ENCODE results near the gene ARHGAP28.
"Not testable (repeated sequence)": the region's sequence is repeated elsewhere in the genome, so short reads cannot be mapped to it uniquely, and the experiment has no call there.

The ARHGAP28 gene

DNA sequence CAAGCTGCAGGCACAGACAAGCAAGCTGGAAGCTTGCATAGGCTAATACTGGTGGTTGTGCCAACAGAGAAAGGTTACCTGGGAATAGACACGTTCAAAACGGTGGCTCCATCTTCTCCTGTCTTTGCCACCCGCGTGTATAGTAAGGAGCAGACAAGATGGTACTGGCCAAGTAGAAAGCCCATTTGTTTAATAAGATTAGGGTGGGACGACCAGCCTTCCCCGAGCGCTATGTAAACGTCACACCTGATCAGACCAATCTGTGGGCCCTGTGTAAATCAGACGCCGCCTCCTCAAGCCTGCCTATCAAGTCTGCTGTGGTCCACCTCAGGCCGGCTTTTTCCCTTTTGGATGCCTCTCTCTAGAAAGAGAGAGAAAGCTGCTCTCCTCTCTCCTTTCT lies 198.8 kb downstream of the ARHGAP28 start:
- TF ChIP-seq, protein P1, sequence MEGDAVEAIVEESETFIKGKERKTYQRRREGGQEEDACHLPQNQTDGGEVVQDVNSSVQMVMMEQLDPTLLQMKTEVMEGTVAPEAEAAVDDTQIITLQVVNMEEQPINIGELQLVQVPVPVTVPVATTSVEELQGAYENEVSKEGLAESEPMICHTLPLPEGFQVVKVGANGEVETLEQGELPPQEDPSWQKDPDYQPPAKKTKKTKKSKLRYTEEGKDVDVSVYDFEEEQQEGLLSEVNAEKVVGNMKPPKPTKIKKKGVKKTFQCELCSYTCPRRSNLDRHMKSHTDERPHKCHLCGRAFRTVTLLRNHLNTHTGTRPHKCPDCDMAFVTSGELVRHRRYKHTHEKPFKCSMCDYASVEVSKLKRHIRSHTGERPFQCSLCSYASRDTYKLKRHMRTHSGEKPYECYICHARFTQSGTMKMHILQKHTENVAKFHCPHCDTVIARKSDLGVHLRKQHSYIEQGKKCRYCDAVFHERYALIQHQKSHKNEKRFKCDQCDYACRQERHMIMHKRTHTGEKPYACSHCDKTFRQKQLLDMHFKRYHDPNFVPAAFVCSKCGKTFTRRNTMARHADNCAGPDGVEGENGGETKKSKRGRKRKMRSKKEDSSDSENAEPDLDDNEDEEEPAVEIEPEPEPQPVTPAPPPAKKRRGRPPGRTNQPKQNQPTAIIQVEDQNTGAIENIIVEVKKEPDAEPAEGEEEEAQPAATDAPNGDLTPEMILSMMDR (IDR thresholded peaks at IDR 0.05; ENCODE audit: extremely low read depth, missing control alignments) = no peak
- DNase-seq (ENCODE audit: low spot score) = no peak

DNA sequence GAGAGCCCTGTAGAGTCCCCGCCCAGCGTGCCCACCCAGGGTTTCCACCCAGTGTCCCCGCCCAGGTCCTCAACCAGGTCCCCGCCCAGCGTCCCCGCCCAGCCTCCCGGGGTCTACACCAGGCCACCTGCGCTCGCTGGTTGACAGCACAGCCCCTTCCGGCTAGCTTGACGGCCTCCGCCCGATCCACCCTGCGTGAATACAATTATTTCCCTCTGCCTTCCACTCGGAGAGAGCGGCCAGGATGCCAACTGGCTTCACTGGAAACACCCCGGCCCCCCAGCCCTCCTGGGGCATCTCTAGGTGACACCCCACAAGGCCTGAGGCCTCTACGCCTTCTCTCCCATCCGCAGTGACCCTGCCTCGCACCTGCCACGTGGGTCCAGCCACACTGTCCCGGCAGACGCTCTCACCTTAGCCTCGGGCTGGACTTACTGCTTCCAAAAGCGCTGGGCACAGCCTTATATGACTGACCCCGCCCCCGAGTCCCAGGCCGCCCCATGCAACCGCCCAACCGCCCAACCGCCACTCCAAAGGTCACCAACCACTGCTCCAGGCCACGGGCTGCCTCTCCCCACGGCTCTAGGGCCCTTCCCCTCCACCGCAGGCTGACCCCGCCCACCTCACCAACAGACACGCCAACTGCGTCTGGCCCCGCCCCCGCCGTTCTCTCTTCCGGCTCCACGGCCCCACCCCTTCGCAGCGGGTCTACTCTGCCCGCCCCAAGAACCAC lies 200.0 kb downstream of the ARHGAP28 start:
- DNase-seq (ENCODE audit: low spot score) = no peak
- TF ChIP-seq, protein P1 (IDR thresholded peaks at IDR 0.05; ENCODE audit: extremely low read depth, missing control alignments) = no peak

DNA sequence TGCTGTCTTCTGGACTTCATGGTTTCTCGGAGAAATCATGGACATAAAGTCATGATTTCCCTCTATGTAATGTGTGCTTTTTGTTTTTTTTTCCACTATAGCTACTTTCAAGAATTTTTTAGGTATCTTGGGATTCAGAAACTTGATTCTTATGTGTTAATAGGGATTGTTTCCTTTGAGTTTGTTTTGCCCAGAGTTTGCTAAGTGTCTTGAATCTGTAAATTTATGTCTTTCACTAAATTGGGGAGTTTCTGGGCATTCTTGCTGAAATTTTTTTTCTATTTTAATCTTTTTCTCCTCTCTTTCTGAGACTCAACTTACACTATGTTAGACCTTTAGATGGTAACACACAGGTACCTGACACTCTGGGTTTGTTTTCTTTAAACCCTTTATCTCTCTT lies 205.3 kb downstream of the ARHGAP28 start:
- no peak for DNase-seq (ENCODE audit: low spot score)
- TF ChIP-seq, protein P1 (IDR thresholded peaks at IDR 0.05; ENCODE audit: extremely low read depth, missing control alignments) = no peak

DNA sequence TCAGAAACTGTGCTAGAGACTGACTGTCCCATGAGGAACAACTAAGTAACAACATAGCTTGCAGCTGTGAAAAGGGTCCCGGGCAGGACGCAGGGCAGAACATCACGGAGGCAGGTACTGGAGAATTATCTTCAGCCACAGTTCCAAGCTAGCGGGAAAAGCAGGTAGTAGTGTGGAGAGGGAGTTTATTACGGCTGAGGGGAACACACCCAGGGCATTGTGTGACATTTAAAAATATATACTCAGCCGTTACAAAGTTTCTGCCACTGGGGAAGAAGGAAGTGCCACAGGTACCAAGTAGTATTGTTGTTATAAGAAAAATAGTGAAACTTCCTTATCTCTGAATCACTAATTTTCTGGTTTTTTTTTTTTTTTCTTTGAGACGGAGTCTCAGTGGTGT lies 208.5 kb downstream of the ARHGAP28 start:
- TF ChIP-seq, protein P1 (IDR thresholded peaks at IDR 0.05; ENCODE audit: extremely low read depth, missing control alignments) = no peak
- DNase-seq (ENCODE audit: low spot score) = no peak

DNA sequence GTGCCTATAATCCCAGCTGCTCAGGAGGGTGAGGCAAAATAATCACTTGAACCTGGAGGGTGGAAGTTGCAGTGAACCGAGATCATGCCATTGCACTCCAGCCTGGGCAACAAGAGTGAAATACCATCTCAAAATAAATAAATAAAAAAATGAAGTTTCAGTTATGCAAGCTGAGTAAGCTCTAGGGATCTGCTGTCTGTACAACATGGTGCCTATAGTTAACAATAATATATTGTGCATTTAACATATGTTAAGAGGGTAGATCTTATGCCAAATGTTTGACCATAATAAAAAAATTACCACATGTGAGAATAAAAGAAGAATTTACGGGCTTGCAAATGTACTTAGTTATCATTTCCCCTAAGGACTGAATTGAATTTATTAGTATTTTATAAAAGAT lies 208.9 kb downstream of the ARHGAP28 start:
- not testable (repeated sequence) for DNase-seq (ENCODE audit: low spot score)

DNA sequence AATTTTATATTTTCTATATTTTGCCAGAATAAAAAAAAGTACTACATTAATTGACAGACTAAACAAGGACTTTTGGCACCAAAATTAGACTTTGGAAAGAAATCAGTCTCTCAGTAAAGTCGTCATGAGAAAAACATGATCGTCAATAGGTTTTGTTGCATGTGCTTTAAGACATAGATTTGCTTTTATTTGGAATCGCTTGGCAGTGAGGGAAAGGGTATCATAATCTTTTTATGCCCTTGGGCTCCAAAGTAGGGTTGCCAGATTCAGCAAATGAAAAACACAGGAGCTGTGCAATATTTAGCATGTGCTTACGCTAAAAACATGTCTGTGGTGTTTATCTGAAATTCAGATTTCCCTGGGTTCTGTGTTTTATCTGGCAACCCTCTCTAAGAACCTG lies 210.5 kb downstream of the ARHGAP28 start:
- TF ChIP-seq, protein P1 (IDR thresholded peaks at IDR 0.05; ENCODE audit: extremely low read depth, missing control alignments) = no peak
- DNase-seq (ENCODE audit: low spot score) = no peak

DNA sequence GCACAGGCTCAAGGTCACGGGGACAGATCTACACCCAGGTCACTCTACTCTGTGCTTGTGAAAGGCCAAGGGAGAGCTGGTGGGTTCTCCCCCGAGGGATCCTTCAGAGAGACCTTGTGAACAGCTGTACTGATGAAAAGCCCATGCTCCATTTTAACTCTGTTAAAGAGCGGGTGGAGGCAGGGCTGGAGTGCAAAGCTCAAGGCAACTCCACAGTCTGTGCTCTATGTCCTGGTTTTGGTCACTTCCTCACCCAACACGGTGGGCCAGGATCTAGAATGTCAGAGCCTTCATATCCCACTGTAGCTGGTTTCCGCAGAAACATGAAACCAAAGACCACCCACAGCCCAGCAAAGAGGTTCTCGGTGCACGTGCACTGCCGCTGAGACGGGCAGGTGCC lies 210.9 kb downstream of the ARHGAP28 start:
- no peak for DNase-seq (ENCODE audit: low spot score)
- TF ChIP-seq, protein P1 (IDR thresholded peaks at IDR 0.05; ENCODE audit: extremely low read depth, missing control alignments) = no peak

DNA sequence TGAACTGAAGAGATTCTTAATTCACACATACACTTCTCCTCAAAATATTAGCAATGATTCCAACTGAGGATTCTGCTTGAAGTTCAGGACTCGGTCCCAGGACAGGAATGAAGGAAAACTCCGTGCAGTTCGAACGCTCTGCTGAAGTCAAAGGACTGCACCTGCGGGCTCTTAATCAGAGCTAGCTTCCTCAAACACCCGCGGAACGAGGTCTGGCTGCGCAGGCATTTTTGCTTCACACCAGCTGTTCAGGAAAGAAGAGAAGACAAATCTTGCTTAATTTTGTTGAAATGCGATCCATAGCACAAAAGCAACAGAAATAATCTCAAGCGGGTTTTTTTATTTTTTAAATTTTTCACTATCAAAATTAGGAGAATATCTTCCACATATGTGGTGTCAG lies 212.5 kb downstream of the ARHGAP28 start:
- no peak for DNase-seq (ENCODE audit: low spot score)

More for the DNA sequence above, 212.5 kb downstream of the ARHGAP28 start:
- TF ChIP-seq, protein P1 (IDR thresholded peaks at IDR 0.05; ENCODE audit: extremely low read depth, missing control alignments) = no peak

All from GM20000 (cell line).